ENCODE data around the gene ZSCAN18.

ZSCAN18 gene

DNA sequence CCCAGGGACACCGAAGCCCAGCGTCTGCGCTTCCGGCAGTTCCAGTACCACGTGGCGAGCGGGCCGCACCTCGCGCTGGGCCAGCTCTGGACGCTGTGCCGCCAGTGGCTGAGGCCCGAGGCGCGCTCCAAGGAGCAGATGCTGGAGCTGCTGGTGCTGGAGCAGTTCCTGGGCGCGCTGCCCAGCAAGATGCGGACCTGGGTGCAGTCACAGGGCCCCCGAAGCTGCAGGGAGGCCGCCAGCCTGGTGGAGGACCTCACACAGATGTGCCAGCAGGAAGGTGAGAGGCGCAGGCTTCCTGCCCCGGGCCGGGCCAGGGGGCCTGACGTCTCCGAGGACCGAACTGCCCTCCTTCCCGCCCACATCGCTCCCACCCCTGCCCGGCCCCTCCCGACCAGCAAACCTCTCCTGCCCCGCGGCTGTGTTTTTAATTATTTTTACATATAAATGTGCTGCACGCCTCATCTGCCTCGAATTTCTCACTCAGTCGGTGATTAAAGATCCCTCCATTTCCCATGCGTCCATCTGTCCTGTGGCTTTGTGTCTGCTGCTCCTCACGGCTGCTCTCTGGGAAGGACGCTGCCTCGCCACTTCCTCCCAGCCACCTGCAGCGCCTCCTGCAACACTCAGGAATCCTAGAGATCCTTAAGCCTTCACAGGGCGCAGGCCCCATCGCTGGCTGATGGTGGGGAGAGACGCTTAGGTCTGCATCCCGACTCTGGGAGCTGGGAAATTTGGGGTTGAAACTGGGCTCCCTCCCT lies 59.9 kb downstream of the ZSCAN18 start:
- DNase-seq (ENCODE audit: low spot score) = no peak
- TF ChIP-seq, protein P1, sequence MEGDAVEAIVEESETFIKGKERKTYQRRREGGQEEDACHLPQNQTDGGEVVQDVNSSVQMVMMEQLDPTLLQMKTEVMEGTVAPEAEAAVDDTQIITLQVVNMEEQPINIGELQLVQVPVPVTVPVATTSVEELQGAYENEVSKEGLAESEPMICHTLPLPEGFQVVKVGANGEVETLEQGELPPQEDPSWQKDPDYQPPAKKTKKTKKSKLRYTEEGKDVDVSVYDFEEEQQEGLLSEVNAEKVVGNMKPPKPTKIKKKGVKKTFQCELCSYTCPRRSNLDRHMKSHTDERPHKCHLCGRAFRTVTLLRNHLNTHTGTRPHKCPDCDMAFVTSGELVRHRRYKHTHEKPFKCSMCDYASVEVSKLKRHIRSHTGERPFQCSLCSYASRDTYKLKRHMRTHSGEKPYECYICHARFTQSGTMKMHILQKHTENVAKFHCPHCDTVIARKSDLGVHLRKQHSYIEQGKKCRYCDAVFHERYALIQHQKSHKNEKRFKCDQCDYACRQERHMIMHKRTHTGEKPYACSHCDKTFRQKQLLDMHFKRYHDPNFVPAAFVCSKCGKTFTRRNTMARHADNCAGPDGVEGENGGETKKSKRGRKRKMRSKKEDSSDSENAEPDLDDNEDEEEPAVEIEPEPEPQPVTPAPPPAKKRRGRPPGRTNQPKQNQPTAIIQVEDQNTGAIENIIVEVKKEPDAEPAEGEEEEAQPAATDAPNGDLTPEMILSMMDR (IDR thresholded peaks at IDR 0.05; ENCODE audit: borderline replicate concordance, control extremely low read depth, extremely low read depth, insufficient read depth, missing control alignments) = no peak
- in situ Hi-C loops (cut with MboI; ENCODE audit: low sequenced_read_pairs, unreplicated experiment) = no loop called here

DNA sequence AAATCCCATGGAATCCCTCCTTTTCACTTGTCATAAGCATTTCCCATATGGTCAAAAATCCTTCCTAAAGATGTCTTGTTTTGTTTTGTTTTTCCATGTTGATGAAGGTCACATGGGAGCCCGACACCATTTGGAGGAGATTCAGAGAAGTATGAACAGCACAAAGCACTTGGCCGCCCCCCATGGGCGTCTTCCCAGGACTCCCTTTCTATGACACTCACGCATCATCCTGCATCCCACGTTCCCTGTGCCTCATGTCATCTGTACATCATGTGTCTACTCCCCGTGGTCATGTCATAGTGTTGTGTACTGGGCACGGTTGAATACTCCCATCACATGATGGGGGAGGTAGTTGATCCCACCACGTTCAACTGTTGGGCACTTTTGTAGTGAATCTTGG lies 62.2 kb downstream of the ZSCAN18 start:
- DNase-seq (ENCODE audit: low spot score) = no peak
- in situ Hi-C loops (cut with MboI; ENCODE audit: low sequenced_read_pairs, unreplicated experiment) = no loop called here
- TF ChIP-seq, protein P1 (IDR thresholded peaks at IDR 0.05; ENCODE audit: borderline replicate concordance, control extremely low read depth, extremely low read depth, insufficient read depth, missing control alignments) = no peak

DNA sequence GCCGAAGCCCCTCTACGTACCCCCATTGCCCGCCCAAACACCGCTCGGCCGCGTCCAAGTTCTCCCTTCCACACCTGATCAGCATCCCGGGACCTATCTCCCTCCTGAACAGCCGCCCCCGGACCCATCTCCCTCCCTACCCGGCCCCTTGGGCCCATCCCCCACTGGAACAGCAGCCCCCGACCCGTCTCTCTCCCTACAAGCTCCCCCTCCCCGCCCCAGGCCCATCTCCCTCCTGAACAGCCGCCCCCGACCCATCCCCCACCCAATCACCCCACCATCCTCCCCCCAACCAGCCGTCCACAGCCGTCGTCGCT lies 63.6 kb downstream of the ZSCAN18 start:
- DNase-seq (ENCODE audit: low spot score) = no peak
- in situ Hi-C loops (cut with MboI; ENCODE audit: low sequenced_read_pairs, unreplicated experiment) = no loop called here
- TF ChIP-seq, protein P1 (IDR thresholded peaks at IDR 0.05; ENCODE audit: borderline replicate concordance, control extremely low read depth, extremely low read depth, insufficient read depth, missing control alignments) = no peak

Measured in GM13976 (cell line).